ENCODE data around the gene RING1. TPM values are rescaled to one million over a fixed set of nuclear protein-coding genes. Genes with fewer than 3 reads are reported as not detected.

RING1 gene
- total RNA-seq (2013; cell fraction: nucleolus; rRNA removed) = 5.2 and 6.4 TPM in 2 replicates
- 11.6 and 16.2 TPM in 2 replicates for total RNA-seq (2014; rRNA removed)
- total RNA-seq (2014; rRNA removed; fragmentation: Illumina TruSeq; extraction: Trizol) = 16.0 and 17.2 TPM in 2 replicates
- 24.1 and 24.9 TPM in 2 replicates for total RNA-seq (2021)
- 7.9 TPM for polyA plus RNA-seq (2011; ENCODE audit: low read depth)
- polyA plus RNA-seq (2011; rRNA removed) = 9.0 and 15.4 TPM in 2 replicates
- polyA plus RNA-seq (2011; cell fraction: cytosol; rRNA removed) = 18.1 and 21.3 TPM in 2 replicates
- polyA plus RNA-seq (2011; cell fraction: nucleus; rRNA removed) = 34.4 and 40.4 TPM in 2 replicates
- polyA plus RNA-seq (2012) = 22.0 and 31.1 TPM in 2 replicates
- 11.2 and 16.9 TPM in 2 replicates for polyA plus RNA-seq (2014; fragmentation: Illumina TruSeq; extraction: Trizol)
- polyA plus RNA-seq (2014; fragmentation: Nextera tagmentation; extraction: Ambion mirVana) = 1 to 10 TPM; 2.0 to 4.2 TPM
- polyA plus RNA-seq (2014; rRNA removed) = 27.2 and 27.8 TPM in 2 replicates
- polyA plus RNA-seq (2016; fragmentation: Nextera tagmentation; extraction: Ambion mirVana) = 1 to 10 TPM; 5.4 to 6.3 TPM
- 8.7 and 11.2 TPM in 2 replicates for polyA minus RNA-seq (2011; rRNA and poly(A)+ RNA removed)
- 7.1 and 7.6 TPM in 2 replicates for polyA minus RNA-seq (2011; cell fraction: cytosol; rRNA and poly(A)+ RNA removed)
- 2.3 and 4.1 TPM in 2 replicates for polyA minus RNA-seq (2011; cell fraction: nucleus; rRNA and poly(A)+ RNA removed)
- percentile 85 among the genes with signal in this experiment for Bru-seq, nascent RNA
- percentile 76 among the genes with signal in this experiment for BruChase-seq, experiment 1, labeled RNA remaining after a 6-hour chase
- percentile 74 among the genes with signal in this experiment for BruChase-seq, experiment 2, labeled RNA remaining after a 2-hour chase
- long read RNA-seq, experiment 1, partial matches to known transcripts = 1 of 2 reads
- long read RNA-seq, experiment 1, other reads (novel, unspliced or antisense) = 0 of 2 reads
- long read RNA-seq, experiment 2, partial matches to known transcripts = 1 of 2 reads
- long read RNA-seq, experiment 2, other reads (novel, unspliced or antisense) = 1 of 2 reads

- Histone ChIP-seq H3K9me3 (replicated peaks; ENCODE audit: control insufficient read depth, insufficient read depth, low read length) (no peaks in the 10 kb centered on the region), H2AFZ (ENCODE audit: control insufficient read depth, low read depth, low read length) (peak within 1 kb of the TSS; percentile 90), H3K27me3 (replicated peaks in 1 of 2; ENCODE audit: control insufficient read depth in 2 of 2, insufficient read depth in 2 of 2, low read length in 1 of 2) (peaks cover 2 to 3% of the 10 kb centered on the region in 2 experiments; a peak in 2 of 4 replicates), H3K9ac (ENCODE audit: control insufficient read depth, insufficient read depth, low read length) (peak within 1 kb of the TSS; percentile 98), H3K4me3 (peak within 1 kb of the TSS; percentile 94), H4K20me1 (ENCODE audit: control insufficient read depth, insufficient read depth) (no peaks in the 10 kb centered on the region; the same call in 1 of the 2 replicates), H3K36me3 (ENCODE audit: control insufficient read depth in 2 of 2, insufficient read depth in 2 of 2, low read length in 1 of 2) (peaks cover 2 to 8% of the 10 kb centered on the region in 2 experiments), H3K79me2 (ENCODE audit: control insufficient read depth, insufficient read depth, low read length) (peaks cover 3% of the 10 kb centered on the region), H3K4me2 (ENCODE audit: control insufficient read depth, insufficient read depth) (peak within 1 kb of the TSS; percentile 98), H3K4me1 (ENCODE audit: control insufficient read depth, insufficient read depth, low read length) (peaks cover 25% of the 10 kb centered on the region), H3K27ac (ENCODE audit: control insufficient read depth, insufficient read depth) (peak within 1 kb of the TSS; percentile 96)
- in situ Hi-C loops (cut with MboI) (no loop called here), intact Hi-C loops (cut with micrococcal nuclease; ENCODE audit: unreplicated experiment) (loop anchor here (10.0 kb wide), 1 partner anchor 366 kb away; no protein-coding TSS in a partner anchor)
- 3% methylated on average over 44 of the region's 86 CpGs for WGBS (ENCODE audit: insufficient coverage, insufficient replicate concordance, low lambda C conversion rate, missing lambda C conversion rate)
- ChIA-PET CTCF (interaction anchor here (0.6 to 2.9 kb wide), 9 partner anchors 9 to 126 kb away, joined by 4 to 23 read pairs (median 5); partner anchors contain the start of genes RPS18, VPS52 and ZBTB22), SMC1A (ENCODE audit: uncharacterized antibody, unreplicated experiment) (interaction anchor here (0.8 to 2.2 kb wide), 9 partner anchors 8 to 83 kb away, joined by 3 to 7 read pairs (median 5); partner anchors contain the start of genes RPS18, RXRB, SLC39A7 and VPS52), POLR2A (interaction anchor here (0.6 to 2.3 kb wide), 18 partner anchors 9 to 368 kb away, joined by 3 to 12 read pairs (median 4); partner anchors contain the start of genes HLA-DPB1, RGL2, RPS18 and VPS52), RAD21 (ENCODE audit: unreplicated experiment) (interaction anchor here (0.7 to 2.0 kb wide), 8 partner anchors 9 to 758 kb away, joined by 3 to 15 read pairs (median 3); partner anchors contain the start of genes RPS18 and VPS52)
- ATAC-seq = peak; percentile 63
- BruUV-seq (replicated peaks) = TSS peak; percentile 99
- no peak for DNase-seq (ENCODE audit: low read depth, low spot score)
- no peak for FAIRE-seq
- TF ChIP-seq MTA3 (IDR thresholded peaks at IDR 0.05; ENCODE audit: borderline replicate concordance, low read length) (no peak), KLF5 (IDR thresholded peaks at IDR 0.05; ENCODE audit: partially characterized antibody) (peak; percentile 40), CREB1 (IDR thresholded peaks at IDR 0.05; ENCODE audit: low read depth) (no peak), RCOR1 (conservative IDR thresholded peaks at IDR 0.05; ENCODE audit: low read depth, low read length) (no peak), POLR2AphosphoS5 (IDR thresholded peaks at IDR 0.05; ENCODE audit: low read length) (peak; percentile 89), NR2F1 (conservative IDR thresholded peaks at IDR 0.05) (peak; percentile 49; the same call in 1 of the 2 replicates), TCF3 (IDR thresholded peaks at IDR 0.05; ENCODE audit: borderline replicate concordance, insufficient read depth, low read depth, low read length) (peak; percentile 64; the same call in 1 of the 2 replicates), RB1 (IDR thresholded peaks at IDR 0.05; ENCODE audit: borderline replicate concordance) (peak; percentile 79; the same call in 1 of the 2 replicates), HCFC1 (IDR thresholded peaks at IDR 0.05; ENCODE audit: low read length) (peak; percentile 58), ZNF622 (IDR thresholded peaks at IDR 0.05) (no peak), POLR2A (IDR thresholded peaks at IDR 0.05; ENCODE audit: low read depth, low read length) (peak; percentile 98), ZNF207 (IDR thresholded peaks at IDR 0.05; ENCODE audit: borderline replicate concordance) (peak; percentile 87), SIN3A (IDR thresholded peaks at IDR 0.05; ENCODE audit: low read depth, low read length) (peak; percentile 57; the same call in 1 of the 2 replicates), FOXM1 (IDR thresholded peaks at IDR 0.05; ENCODE audit: low read depth, low read length) (no peak), GATAD2B (conservative IDR thresholded peaks at IDR 0.05; ENCODE audit: low read depth) (peak; percentile 100), IKZF2 (IDR thresholded peaks at IDR 0.05) (peak; percentile 65 to 78)
- TF ChIP-seq, protein P1, sequence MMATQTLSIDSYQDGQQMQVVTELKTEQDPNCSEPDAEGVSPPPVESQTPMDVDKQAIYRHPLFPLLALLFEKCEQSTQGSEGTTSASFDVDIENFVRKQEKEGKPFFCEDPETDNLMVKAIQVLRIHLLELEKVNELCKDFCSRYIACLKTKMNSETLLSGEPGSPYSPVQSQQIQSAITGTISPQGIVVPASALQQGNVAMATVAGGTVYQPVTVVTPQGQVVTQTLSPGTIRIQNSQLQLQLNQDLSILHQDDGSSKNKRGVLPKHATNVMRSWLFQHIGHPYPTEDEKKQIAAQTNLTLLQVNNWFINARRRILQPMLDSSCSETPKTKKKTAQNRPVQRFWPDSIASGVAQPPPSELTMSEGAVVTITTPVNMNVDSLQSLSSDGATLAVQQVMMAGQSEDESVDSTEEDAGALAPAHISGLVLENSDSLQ (IDR thresholded peaks at IDR 0.05) = no peak; the same call in 1 of the 2 replicates
- TF ChIP-seq, protein P2, sequence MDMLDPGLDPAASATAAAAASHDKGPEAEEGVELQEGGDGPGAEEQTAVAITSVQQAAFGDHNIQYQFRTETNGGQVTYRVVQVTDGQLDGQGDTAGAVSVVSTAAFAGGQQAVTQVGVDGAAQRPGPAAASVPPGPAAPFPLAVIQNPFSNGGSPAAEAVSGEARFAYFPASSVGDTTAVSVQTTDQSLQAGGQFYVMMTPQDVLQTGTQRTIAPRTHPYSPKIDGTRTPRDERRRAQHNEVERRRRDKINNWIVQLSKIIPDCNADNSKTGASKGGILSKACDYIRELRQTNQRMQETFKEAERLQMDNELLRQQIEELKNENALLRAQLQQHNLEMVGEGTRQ (IDR thresholded peaks at IDR 0.05; ENCODE audit: borderline replicate concordance, low read depth, low read length) = no peak
Observed at GRCh38 chr6:33208091-33208967, at the start of gene RING1. RING1 (plus strand) TSS chr6:33208500; CDS start chr6:33208823, 323 bp downstream.
